K562 (cell line): ENCODE results near the gene MAD1L1. TPM values are rescaled to one million over a fixed set of nuclear protein-coding genes. Genes with fewer than 3 reads are reported as not detected.
A peak's percentile ranks its signal among the peaks of the same experiment; 100 is the strongest.

ENCODE experiments used
- BMI1 ChIP-seq: fragments of 150-350 bp; IDR thresholded peaks from 2 replicates; pipeline ENCODE4 v1.6.1; 2014; ENCODE audit warnings: low read length
- CEBPZ ChIP-seq: fragments of 150-350 bp; IDR thresholded peaks from 2 replicates; pipeline ENCODE4 v1.6.1; 2014; ENCODE audit warnings: low read depth, mild to moderate bottlenecking, low read length, borderline replicate concordance
- ESRRB ChIP-seq: fragments of 250-450 bp; sonication (Bioruptor Pico); IDR thresholded peaks from 2 replicates; pipeline ENCODE4 v1.5.0; 2020; ENCODE audit warnings: mild to moderate bottlenecking, moderate library complexity, borderline replicate concordance
- HLTF ChIP-seq: fragments of 450-650 bp; IDR thresholded peaks from 2 replicates; pipeline ENCODE4 v1.6.1; 2016
- KDM4B ChIP-seq, 2 experiments: fragments of 450-650 bp in 1 of 2; sonication (generic) in 1 of 2; IDR thresholded peaks; 2 replicates each; pipeline ENCODE4 v1.6.1; 2016 to 2017; ENCODE audit warnings: borderline replicate concordance in 2 of 2, antibody characterized with exemption in 1 of 2, low read depth in 1 of 2, mild to moderate bottlenecking in 1 of 2
- KLF16 ChIP-seq: IDR thresholded peaks from 2 replicates; pipeline ENCODE4 v1.6.1; 2016; ENCODE audit warnings: antibody characterized with exemption
- NRF1 ChIP-seq, 2 experiments: fragments of 450-650 bp; IDR thresholded peaks in 1 of 2; conservative IDR thresholded peaks in 1 of 2; 2 replicates each; pipeline ENCODE4 v1.6.1; 2014; ENCODE audit warnings: mild to moderate bottlenecking in 2 of 2
- PHF20 ChIP-seq: fragments of 450-650 bp; IDR thresholded peaks from 2 replicates; pipeline ENCODE4 v1.6.1; 2018; ENCODE audit not compliant: partially characterized antibody
- REST ChIP-seq, 2 experiments: fragments of 450-650 bp; formaldehyde crosslinking in 1 of 2; IDR thresholded peaks; 2 replicates each; pipeline versions ENCODE4 v1.4.0 to v1.6.1; 2014 to 2020; ENCODE audit warnings: mild to moderate bottlenecking in 2 of 2, borderline replicate concordance in 1 of 2, low read depth in 1 of 2
- SMAD3 ChIP-seq: fragments of 450-650 bp; formaldehyde crosslinking; conservative IDR thresholded peaks from 2 replicates; pipeline ENCODE4 v1.4.0; 2020; ENCODE audit warnings: mild to moderate bottlenecking
- TAF15 ChIP-seq: fragments of 200-400 bp; formaldehyde crosslinking; IDR thresholded peaks from 2 replicates; pipeline ENCODE4 v1.6.1; 2017; ENCODE audit warnings: mild to moderate bottlenecking, low read depth, low read length, moderate library complexity
- TBL1XR1 ChIP-seq, 2 experiments: IDR thresholded peaks; 2 replicates each; pipeline ENCODE4 v1.6.1; 2012; ENCODE audit warnings: improper control_type of control experiment in 2 of 2, low read length in 2 of 2, mild to moderate bottlenecking in 1 of 2
- ZBTB7A ChIP-seq: IDR thresholded peaks from 2 replicates; pipeline ENCODE4 v1.6.1; 2011; ENCODE audit warnings: low read depth, mild to moderate bottlenecking, low read length, moderate library complexity, borderline replicate concordance; ENCODE audit not compliant: control insufficient read depth
- ZNF551 ChIP-seq: fragments of 250-450 bp; sonication (Bioruptor Pico); IDR thresholded peaks from 2 replicates; pipeline ENCODE4 v1.5.0; 2021; ENCODE audit warnings: mild to moderate bottlenecking, moderate library complexity
- polyA plus RNA-seq, 8 experiments: library from polyadenylated mRNA; depleted of rRNA in 4 of 8; stranded (reverse) in 5 of 8; unstranded in 3 of 8; fragments of >200 nt; fragmentation: Nextera tagmentation in 2 of 8; fragmentation: Illumina TruSeq in 1 of 8; extraction: Ambion mirVana in 2 of 8; extraction: Trizol in 1 of 8; gene quantifications; 2 replicates each; pipeline versions ENCODE4 v1.2.1 to v1.2.3, GENCODE V29; 2011 to 2014; ENCODE audit warnings: inconsistent platforms in 1 of 8, missing spikeins in 1 of 8
- total RNA-seq, 7 experiments: library from RNA; depleted of rRNA in 6 of 7; stranded (reverse); fragments of >200 nt in 6 of 7; fragmentation: Illumina TruSeq in 2 of 7; extraction: Trizol in 2 of 7; gene quantifications; 2 replicates each; pipeline versions ENCODE4 v1.2.1 to v1.2.3, GENCODE V29; 2011 to 2021; ENCODE audit warnings: low replicate concordance in 1 of 7
- TF ChIP-seq, protein P1 (sequence below): sonication (generic); formaldehyde crosslinking; IDR thresholded peaks from 2 replicates; pipeline ENCODE4 v1.8.1; 2023; ENCODE audit warnings: mild to moderate bottlenecking, missing genetic modification reagents

The MAD1L1 gene
- total and polyA plus RNA-seq, 9 of the 15 experiments (the other 6 are each of a cell fraction or from before 2014, with no cell fraction given): 1.7 to 89.7 (median 18.0) TPM

DNA sequence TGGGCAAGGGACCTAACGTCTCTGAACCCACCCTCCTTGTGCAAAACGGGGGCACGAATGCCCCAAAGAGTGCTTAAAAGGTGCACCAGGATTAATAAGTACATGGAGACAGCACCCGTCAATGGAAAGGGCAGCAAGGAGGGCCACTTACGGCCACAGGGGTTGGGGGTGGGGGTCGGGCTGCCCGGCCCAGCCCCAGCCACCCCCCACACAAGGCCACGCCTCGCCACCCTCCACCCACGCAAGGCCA, 213.4 kb downstream of the MAD1L1 start (continued):
- TF ChIP-seq REST (IDR thresholded peaks at IDR 0.05; ENCODE audit: borderline replicate concordance) (no peak), REST (CRISPR knock-in tag; IDR thresholded peaks at IDR 0.05; ENCODE audit: low read depth) (no peak), ZBTB7A (peak; percentile 74; the same call in 1 of the 2 replicates), ESRRB (CRISPR knock-in tag) (no peak), BMI1 (no peak), TBL1XR1 (IDR thresholded peaks at IDR 0.05; ENCODE audit: low read length in 2 of 2) (no peak), NRF1 (conservative IDR thresholded peaks at IDR 0.05 in 1 of 2, IDR thresholded peaks at IDR 0.05 in 1 of 2) (no peak), KDM4B (IDR thresholded peaks at IDR 0.05; ENCODE audit: borderline replicate concordance in 2 of 2, low read depth in 1 of 2) (0 out of 4 replicates have a peak, but pooled peaks of 1 of the 2 experiments have one; percentile 21), HLTF (no peak), PHF20 (no peak), TAF15 (no peak), CEBPZ (no peak), KLF16 (no peak), ZNF551 (no peak), SMAD3 (no peak)
- TF ChIP-seq, protein P1, sequence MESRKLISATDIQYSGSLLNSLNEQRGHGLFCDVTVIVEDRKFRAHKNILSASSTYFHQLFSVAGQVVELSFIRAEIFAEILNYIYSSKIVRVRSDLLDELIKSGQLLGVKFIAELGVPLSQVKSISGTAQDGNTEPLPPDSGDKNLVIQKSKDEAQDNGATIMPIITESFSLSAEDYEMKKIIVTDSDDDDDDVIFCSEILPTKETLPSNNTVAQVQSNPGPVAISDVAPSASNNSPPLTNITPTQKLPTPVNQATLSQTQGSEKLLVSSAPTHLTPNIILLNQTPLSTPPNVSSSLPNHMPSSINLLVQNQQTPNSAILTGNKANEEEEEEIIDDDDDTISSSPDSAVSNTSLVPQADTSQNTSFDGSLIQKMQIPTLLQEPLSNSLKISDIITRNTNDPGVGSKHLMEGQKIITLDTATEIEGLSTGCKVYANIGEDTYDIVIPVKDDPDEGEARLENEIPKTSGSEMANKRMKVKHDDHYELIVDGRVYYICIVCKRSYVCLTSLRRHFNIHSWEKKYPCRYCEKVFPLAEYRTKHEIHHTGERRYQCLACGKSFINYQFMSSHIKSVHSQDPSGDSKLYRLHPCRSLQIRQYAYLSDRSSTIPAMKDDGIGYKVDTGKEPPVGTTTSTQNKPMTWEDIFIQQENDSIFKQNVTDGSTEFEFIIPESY (CRISPR knock-in tag): no peak
